ENCODE data around the gene YTHDF2.
A peak's percentile ranks its signal among the peaks of the same experiment; 100 is the strongest.
"Not testable (repeated sequence)": the region's sequence is repeated elsewhere in the genome, so short reads cannot be mapped to it uniquely, and the experiment has no call there.

YTHDF2 gene

DNA sequence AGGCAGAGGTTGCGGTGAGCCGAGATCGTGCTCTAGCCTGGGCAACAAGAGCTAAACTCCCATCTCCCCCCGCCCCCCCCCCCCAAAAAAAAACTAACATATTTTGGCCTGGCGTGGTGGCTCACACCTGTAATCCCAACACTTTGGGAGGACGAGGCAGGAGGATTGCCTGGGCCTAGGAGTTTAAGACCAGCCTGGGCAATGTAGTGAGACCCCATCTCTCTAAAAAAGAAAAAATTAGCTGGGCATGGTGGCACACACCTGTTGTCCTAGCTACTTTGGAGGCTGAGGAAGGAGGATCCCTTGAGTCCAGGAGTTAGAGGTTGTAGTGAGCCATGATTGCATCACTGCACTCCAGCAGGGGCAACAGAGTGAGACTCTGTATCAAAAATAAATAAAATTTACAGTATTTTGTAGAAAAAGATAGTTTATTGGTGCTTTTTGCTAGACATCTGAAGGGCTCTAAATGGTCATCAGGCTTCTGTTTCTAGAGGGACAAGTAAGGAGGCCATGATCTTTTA is 9.0 kb downstream of the YTHDF2 start:
- Mint-ChIP-seq H3K9me3 (no peaks in the 10 kb centered on the region), H3K27me3 (no peaks in the 10 kb centered on the region), H3K36me3 (ENCODE audit: low read depth) (peaks cover 95% of the 10 kb centered on the region), H3K4me3 (peak overlapping the region; percentile 61), H3K4me1 (ENCODE audit: low read depth) (peaks cover 80% of the 10 kb centered on the region), H3K27ac (peak overlapping the region; percentile 39)
- no peak for DNase-seq

DNA sequence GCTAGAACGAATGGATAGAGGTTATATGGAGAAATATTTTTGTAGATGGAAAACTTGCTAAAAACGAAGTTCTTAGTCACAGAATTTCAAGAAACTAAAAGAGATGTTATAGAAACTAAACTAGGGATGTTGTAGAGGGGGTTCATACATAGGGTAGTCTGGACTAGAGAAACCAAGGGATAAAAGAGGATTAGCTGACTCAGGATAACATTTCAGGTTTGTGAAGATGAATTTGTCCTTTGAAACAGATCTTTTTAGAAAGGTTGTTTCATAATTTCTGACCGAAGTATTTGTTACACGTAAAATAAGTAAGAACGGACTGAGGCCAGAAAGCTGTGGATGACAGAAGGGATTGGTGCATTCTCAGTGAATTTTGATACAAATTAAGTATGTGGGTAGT is 13.6 kb downstream of the YTHDF2 start:
- no peaks in the 10 kb centered on the region for H3K27me3 Mint-ChIP-seq
- no peaks in the 10 kb centered on the region for H3K9me3 Mint-ChIP-seq
- no peak for DNase-seq
- H3K27ac Mint-ChIP-seq = peak overlapping the region; percentile 35
- peaks cover 83% of the 10 kb centered on the region for H3K36me3 Mint-ChIP-seq (ENCODE audit: low read depth)
- peaks cover 65% of the 10 kb centered on the region for H3K4me1 Mint-ChIP-seq (ENCODE audit: low read depth)
- peak overlapping the region; percentile 34 for H3K4me3 Mint-ChIP-seq

DNA sequence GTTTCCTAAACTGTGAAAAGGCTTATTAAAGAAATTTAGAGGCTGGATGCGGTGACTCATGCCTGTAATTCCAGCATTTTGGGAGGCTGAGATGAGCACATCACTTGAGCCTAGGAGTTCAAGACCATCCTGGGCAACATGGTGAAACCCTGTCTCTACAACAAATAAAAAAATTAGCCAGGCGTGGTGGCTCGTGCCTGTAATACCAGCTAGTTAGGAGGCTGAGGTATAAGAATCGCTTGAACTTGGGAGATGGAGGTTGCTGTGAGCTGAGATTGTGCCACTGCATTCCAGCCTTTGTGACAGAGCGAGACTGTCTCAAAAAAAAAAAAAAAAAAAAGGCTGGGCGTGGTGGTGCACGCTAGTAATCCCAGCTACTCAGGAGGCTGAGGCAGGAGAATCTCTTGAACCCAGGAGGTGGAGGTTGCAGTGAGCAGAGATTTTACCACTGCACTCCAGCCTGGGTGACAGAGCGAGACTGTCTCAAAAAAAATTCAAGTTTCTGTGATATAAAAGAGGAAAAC is 14.1 kb downstream of the YTHDF2 start:
- H3K36me3 Mint-ChIP-seq (ENCODE audit: low read depth) = peaks cover 79% of the 10 kb centered on the region
- not testable (repeated sequence) for DNase-seq, H3K4me3 Mint-ChIP-seq, H3K27ac Mint-ChIP-seq, H3K27me3 Mint-ChIP-seq, H3K9me3 Mint-ChIP-seq
- peaks cover 64% of the 10 kb centered on the region for H3K4me1 Mint-ChIP-seq (ENCODE audit: low read depth)

DNA sequence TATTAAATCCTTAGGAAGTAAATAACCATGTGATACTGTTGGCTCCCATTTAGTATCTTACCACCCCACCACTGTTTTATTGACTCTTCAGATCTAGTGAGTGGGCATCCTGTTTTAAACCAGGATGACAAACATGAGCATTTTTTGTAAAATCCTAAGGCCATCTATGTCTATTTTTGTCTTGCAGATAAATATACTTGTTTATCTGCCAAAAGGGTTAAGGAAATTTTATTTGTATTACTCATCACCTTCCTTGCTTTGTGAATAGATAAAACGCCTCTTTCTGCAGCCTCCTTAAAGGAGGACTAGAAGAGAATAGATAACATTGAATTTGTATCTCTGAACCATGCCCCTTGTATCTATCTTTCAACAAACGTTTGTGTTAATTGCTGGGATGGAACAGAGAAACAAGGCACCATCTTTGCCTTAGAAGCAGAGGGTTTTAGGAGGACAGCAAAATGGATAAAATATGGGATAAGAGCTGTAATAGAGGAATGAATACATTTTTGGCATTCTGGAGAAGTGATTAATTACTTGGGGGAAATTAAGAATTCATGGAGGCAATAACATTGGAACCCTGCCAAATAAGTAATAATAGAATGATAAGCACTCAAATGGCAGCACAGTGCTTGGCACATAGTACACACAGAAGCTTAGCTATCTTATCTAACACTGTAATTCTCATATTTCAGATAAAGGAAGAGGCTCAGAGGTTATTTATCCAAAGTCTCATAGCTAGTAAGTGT is 14.7 kb downstream of the YTHDF2 start:
- no peaks in the 10 kb centered on the region for H3K9me3 Mint-ChIP-seq
- DNase-seq = no peak
- peak overlapping the region; percentile 29 for H3K27ac Mint-ChIP-seq
- H3K4me3 Mint-ChIP-seq = no peak overlapping the region
- H3K27me3 Mint-ChIP-seq = no peaks in the 10 kb centered on the region
- peaks cover 58% of the 10 kb centered on the region for H3K4me1 Mint-ChIP-seq (ENCODE audit: low read depth)
- peaks cover 72% of the 10 kb centered on the region for H3K36me3 Mint-ChIP-seq (ENCODE audit: low read depth)

DNA sequence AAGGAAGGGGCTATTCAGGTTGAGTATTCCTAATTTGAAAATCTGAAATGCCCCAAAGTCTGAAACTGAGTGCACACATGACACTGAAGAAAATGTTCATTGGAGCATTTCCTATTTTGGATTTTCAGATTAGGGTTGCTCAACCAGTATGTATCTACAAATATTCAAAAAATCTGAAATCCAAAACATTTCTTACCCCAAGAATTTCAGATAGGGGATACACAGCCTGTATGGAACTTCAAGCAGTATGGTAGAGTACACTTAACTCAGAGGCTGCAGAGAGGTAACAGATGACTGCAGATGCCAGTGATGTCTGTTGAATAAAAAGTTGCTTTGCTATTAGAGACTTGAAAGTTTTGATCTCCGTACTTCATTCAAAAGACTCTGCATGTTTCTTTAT is 19.0 kb downstream of the YTHDF2 start:
- Mint-ChIP-seq H3K36me3 (ENCODE audit: low read depth) (peaks cover 39% of the 10 kb centered on the region), H3K27ac (no peak overlapping the region), H3K27me3 (no peaks in the 10 kb centered on the region), H3K4me3 (no peak overlapping the region), H3K9me3 (no peaks in the 10 kb centered on the region), H3K4me1 (ENCODE audit: low read depth) (peaks cover 38% of the 10 kb centered on the region)
- DNase-seq = no peak

DNA sequence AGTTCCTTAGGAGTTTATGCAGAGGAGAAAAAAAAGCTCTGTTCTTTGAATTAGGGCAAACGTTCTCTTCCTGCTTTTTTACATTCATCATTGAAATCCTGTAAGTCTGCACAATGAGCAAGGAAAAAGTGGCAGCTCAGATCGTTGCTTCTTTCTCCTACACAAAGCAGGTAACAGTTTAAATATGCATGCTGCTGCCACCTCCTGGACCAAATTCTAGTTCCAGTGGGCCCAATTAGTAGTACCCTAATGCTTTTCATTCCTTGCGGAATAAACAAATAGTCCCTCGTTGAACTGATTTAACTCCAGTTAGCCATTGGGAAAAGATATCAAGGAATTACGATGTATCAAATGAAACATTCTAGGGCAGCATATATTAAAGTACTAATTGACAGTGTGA is 20.1 kb downstream of the YTHDF2 start:
- no peaks in the 10 kb centered on the region for H3K9me3 Mint-ChIP-seq
- H3K4me3 Mint-ChIP-seq = no peak overlapping the region
- no peak for DNase-seq
- H3K4me1 Mint-ChIP-seq (ENCODE audit: low read depth) = peaks cover 32% of the 10 kb centered on the region
- no peaks in the 10 kb centered on the region for H3K27me3 Mint-ChIP-seq
- H3K36me3 Mint-ChIP-seq (ENCODE audit: low read depth) = peaks cover 37% of the 10 kb centered on the region
- peak overlapping the region; percentile 42 for H3K27ac Mint-ChIP-seq

DNA sequence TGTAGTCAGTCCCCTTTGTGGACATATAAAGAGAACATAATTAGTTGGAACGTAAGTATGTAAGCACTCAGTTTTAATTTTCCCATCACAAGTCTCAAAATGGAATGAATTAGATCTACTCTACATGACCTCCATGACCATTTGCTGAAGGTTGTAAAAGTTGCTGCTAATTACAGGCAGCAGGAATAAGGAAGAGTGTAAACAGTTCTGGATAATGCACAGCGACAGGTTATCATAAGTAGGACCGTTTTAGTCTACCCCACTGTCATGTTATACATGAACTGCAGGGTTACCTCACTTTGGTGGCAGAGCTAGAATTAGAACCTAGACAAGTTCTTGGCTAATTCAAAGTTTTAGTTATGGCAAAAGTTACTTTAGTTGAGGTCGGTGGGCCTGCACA is 21.7 kb downstream of the YTHDF2 start:
- peaks cover 25% of the 10 kb centered on the region for H3K4me1 Mint-ChIP-seq (ENCODE audit: low read depth)

DNA sequence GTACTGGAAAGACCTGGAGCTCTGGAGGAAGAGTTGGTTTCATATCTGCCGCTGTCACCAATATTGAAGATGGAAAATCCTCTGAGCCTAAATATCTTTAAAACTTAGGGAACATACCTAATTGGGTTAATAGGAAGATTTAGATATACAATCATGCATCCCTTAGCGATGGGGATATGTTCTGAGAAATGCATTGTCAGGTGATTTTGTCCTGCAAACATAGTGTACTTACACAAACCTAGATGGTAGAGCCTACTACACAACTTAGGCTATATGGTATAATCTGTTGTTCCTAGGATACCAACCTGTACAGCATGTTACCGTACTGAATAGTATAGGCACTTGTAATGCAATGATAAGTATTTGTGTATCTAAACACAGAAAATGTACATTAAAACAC is 22.5 kb downstream of the YTHDF2 start:
- H3K36me3 Mint-ChIP-seq (ENCODE audit: low read depth) = peaks cover 27% of the 10 kb centered on the region
- H3K27ac Mint-ChIP-seq = no peak overlapping the region
- no peaks in the 10 kb centered on the region for H3K27me3 Mint-ChIP-seq
- no peaks in the 10 kb centered on the region for H3K9me3 Mint-ChIP-seq
- no peak overlapping the region for H3K4me3 Mint-ChIP-seq
- DNase-seq = no peak
- peaks cover 19% of the 10 kb centered on the region for H3K4me1 Mint-ChIP-seq (ENCODE audit: low read depth)

More for the DNA sequence above, 21.7 kb downstream of the YTHDF2 start:
- Mint-ChIP-seq H3K27ac (peak overlapping the region; percentile 5), H3K4me3 (no peak overlapping the region), H3K27me3 (no peaks in the 10 kb centered on the region), H3K36me3 (ENCODE audit: low read depth) (peaks cover 33% of the 10 kb centered on the region), H3K9me3 (no peaks in the 10 kb centered on the region)
- no peak for DNase-seq

DNA sequence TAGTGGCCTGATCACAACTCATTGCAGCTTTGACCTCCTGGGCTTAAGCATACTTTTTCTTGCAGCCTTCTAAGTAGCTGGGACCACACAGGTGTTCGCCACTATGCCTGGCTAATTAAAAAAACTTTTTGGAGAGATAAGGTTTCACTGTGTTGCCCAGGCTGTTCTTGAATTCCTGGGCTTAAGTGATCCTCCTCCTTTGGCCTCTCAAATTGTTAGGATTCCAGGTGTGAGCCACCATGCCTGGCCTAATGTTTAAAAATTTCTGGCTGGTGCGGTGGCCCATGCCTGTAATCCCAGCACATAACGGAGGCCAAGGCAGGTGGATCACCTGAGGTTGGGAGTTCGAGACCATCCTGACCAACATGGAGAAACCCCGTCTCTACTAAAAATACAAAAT is 24.4 kb downstream of the YTHDF2 start:
- H3K9me3 Mint-ChIP-seq = no peaks in the 10 kb centered on the region
- no peak for DNase-seq
- H3K4me1 Mint-ChIP-seq (ENCODE audit: low read depth) = peaks cover 32% of the 10 kb centered on the region
- H3K27ac Mint-ChIP-seq = no peak overlapping the region
- H3K36me3 Mint-ChIP-seq (ENCODE audit: low read depth) = peaks cover 44% of the 10 kb centered on the region
- H3K4me3 Mint-ChIP-seq = no peak overlapping the region
- no peaks in the 10 kb centered on the region for H3K27me3 Mint-ChIP-seq

DNA sequence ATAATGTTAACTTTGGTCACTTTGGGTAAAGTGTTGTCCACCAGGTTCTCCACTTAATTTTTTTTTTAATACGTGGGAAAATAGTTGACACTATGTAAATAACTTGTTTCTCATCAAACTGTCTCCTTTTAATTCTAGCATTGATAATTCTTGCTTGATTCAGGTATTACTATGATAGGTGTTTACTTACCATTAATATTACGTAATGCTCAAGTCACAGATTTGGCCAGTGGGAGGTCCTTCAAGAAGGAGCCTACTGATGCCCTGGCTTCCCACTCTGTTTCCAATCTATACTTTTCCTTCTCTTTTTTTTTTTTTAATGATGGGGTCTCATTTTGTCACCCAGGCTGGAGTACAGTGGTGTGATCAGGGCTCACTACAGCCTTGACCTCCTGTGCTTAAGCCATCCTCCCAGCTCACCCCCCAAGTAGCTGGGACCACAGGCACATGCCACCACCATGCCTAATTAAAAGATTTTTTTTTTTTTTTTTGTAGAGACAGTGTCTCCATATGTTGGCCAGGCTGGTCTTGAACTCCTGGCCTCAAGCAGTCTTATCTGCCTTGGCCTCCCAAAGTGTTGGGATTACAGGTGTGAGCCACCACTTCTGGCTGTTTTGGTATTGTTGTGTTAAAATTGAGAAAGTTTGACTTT is 29.9 kb downstream of the YTHDF2 start:
- peaks cover 24% of the 10 kb centered on the region for H3K4me1 Mint-ChIP-seq (ENCODE audit: low read depth)
- H3K9me3 Mint-ChIP-seq = no peaks in the 10 kb centered on the region
- H3K27ac Mint-ChIP-seq = peak overlapping the region; percentile 30

DNA sequence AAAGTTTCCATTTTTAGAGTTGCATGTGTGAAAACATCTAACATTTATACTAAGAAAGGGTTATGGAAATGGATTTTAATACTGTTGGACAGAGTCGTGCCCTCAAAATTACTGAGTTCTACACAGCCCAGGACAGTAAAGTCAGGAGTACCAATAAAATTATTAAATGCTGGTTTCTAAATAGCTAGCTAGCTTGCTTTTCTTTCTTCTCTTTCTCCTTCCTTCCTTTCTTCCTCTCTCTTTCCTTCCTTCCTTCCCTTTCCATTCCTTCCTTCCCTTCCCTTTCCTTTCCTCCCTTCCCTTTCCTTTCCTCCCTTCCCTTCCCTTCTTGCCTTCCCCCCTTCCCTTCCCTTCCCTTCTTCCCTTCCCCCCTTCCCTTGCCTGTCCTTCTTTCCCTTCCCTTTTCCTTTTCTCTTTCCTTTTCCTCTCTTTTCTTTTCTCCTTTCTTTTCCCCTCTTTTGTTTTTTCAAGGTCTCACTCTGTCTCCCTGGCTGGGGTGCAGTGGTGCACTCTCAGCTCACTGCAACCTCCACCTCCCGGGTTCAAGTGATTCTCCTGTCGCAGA is 33.9 kb downstream of the YTHDF2 start:
- Mint-ChIP-seq H3K4me1 (ENCODE audit: low read depth) (peaks cover 18% of the 10 kb centered on the region), H3K4me3 (no peak overlapping the region), H3K9me3 (no peaks in the 10 kb centered on the region), H3K27ac (no peak overlapping the region), H3K27me3 (no peaks in the 10 kb centered on the region), H3K36me3 (ENCODE audit: low read depth) (peaks cover 69% of the 10 kb centered on the region)
- no peak for DNase-seq

More for the DNA sequence above, 29.9 kb downstream of the YTHDF2 start:
- H3K36me3 Mint-ChIP-seq (ENCODE audit: low read depth) = peaks cover 76% of the 10 kb centered on the region
- H3K27me3 Mint-ChIP-seq = no peaks in the 10 kb centered on the region
- peak; percentile 7 for DNase-seq
- H3K4me3 Mint-ChIP-seq = no peak overlapping the region

DNA sequence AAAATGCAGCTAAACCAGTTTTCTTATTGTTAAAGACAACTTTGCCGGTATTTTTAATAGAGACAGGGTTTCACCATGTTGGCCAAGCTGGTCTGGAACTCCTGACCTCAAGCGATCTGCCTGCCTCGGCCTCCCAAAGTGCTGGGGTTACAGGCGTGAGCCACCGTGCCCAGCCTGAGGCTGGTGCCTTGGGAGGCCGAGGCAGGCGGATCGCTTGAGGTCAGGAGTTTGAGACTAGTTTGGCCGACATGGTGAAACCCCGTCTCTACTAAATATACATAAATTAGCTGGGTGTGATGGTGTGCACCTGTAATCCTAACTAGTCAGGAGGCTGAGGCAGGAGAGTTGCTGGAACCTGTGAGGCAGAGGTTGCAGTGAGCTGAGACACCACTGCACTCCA is 35.2 kb downstream of the YTHDF2 start:
- H3K4me3 Mint-ChIP-seq, H3K9me3 Mint-ChIP-seq, H3K27ac Mint-ChIP-seq, H3K27me3 Mint-ChIP-seq: not testable (repeated sequence)
- peaks cover 13% of the 10 kb centered on the region for H3K4me1 Mint-ChIP-seq (ENCODE audit: low read depth)
- DNase-seq = peak; percentile 25
- H3K36me3 Mint-ChIP-seq (ENCODE audit: low read depth) = peaks cover 56% of the 10 kb centered on the region

DNA sequence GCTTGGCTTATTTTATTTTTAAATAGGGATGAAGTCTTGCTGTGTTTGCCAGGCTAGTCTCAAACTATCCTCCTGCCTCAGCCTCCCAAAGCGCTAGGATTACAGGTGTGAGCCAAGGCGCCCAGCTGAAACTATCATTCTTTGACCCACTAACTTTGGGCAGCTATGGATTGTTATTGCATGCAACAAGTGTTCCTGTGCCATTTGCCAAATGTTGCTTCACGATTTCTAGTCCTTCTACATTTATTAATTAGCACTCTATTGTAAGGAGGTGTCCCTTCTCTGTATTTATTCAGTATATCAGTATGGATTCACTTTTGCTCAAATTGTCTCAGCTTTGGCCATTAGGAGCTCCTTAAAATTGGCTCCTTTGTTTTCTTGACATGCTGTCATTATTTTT is 36.4 kb downstream of the YTHDF2 start:
- DNase-seq = no peak
- H3K4me3 Mint-ChIP-seq = no peak overlapping the region
- H3K4me1 Mint-ChIP-seq (ENCODE audit: low read depth) = peaks cover 13% of the 10 kb centered on the region
- no peak overlapping the region for H3K27ac Mint-ChIP-seq
- no peaks in the 10 kb centered on the region for H3K9me3 Mint-ChIP-seq
- H3K36me3 Mint-ChIP-seq (ENCODE audit: low read depth) = peaks cover 51% of the 10 kb centered on the region
- no peaks in the 10 kb centered on the region for H3K27me3 Mint-ChIP-seq

DNA sequence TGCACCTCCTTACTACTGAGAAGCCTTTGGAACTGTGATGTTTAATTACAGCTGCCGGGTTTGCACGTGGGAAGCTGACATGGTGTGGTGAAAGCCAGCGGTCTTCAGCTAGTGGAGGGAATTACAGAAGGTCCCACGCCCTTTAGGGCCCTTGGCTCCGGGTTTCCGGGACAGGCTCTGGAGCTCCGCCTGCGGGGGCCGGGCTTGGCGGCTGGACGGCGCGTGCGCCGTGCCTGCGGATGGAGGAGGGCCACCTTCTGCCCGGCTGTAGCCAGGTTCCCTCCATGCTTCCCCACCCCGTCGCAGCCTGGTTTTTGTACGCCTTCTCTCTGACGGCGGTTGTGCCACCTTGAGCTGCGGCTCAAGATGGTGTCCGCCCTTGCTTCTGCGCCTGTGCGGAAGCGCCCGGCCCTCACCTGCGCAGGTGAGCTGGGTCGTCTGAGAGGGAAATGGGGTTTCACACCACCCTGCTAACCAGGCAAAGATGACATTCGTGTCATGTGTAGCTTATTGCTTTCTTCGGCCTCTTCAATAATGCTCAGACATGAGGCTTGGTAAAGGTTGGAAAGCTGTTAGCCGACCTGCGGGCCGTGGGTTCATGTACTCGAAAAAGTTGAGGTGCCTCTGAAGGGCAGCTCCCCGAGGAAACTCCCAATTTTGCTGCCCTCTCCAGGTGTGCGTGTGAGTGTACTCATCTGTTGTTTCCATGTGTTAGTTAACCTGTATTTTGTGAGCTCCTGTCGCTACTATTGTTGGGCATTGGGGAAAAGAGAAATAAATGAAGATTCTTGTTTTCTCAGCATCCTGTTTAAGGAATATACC is 38.6 kb downstream of the YTHDF2 start:
- H3K27me3 Mint-ChIP-seq = no peaks in the 10 kb centered on the region

More for the DNA sequence above, 38.6 kb downstream of the YTHDF2 start:
- peak overlapping the region; percentile 6 for H3K27ac Mint-ChIP-seq
- peak; percentile 78 for DNase-seq
- peak overlapping the region; percentile 62 for H3K4me3 Mint-ChIP-seq
- H3K4me1 Mint-ChIP-seq (ENCODE audit: low read depth) = peaks cover 10% of the 10 kb centered on the region
- peaks cover 31% of the 10 kb centered on the region for H3K36me3 Mint-ChIP-seq (ENCODE audit: low read depth)
- H3K9me3 Mint-ChIP-seq = no peaks in the 10 kb centered on the region
